GM23338 (cell line): ENCODE results near the gene FILIP1L. TPM values are rescaled to one million over a fixed set of nuclear protein-coding genes. Genes with fewer than 3 reads are reported as not detected.

Source experiments
- ATAC-seq: fragments of 200-7000 bp; cut with Tn5 transposase; 3 replicates; pipeline ENCODE4 v1.9.1; 2020
- DNase-seq: peaks from one replicate; pipeline ENCODE4 v3.0.0-alpha.2; 2015; ENCODE audit warnings: low spot score
- H2AFZ ChIP-seq: fragments of 200-600 bp; sonication (generic); 2 replicates; pipeline ENCODE4 v1.8.0; 2016; ENCODE audit warnings: antibody characterized with exemption, mild to moderate bottlenecking, moderate library complexity
- H3F3A ChIP-seq: fragments of 200-600 bp; sonication (generic); replicated peaks from 2 replicates; pipeline ENCODE4 v1.8.0; 2017; ENCODE audit warnings: antibody characterized with exemption, mixed run types, low read depth
- H3K27ac ChIP-seq: fragments of 200-600 bp; sonication (generic); 2 replicates; pipeline ENCODE4 v1.6.1; 2016; ENCODE audit warnings: low read depth
- H3K27me3 ChIP-seq: fragments of 200-600 bp; sonication (generic); 2 replicates; pipeline ENCODE4 v1.8.0; 2016; ENCODE audit warnings: mild to moderate bottlenecking, mixed run types, moderate library complexity; ENCODE audit not compliant: insufficient read depth
- H3K36me3 ChIP-seq: fragments of 200-600 bp; sonication (generic); 2 replicates; pipeline ENCODE4 v1.8.0; 2016; ENCODE audit warnings: mild to moderate bottlenecking; ENCODE audit not compliant: insufficient read depth
- H3K4me1 ChIP-seq: fragments of 200-600 bp; sonication (generic); 2 replicates; pipeline ENCODE4 v1.8.0; 2016; ENCODE audit warnings: mild to moderate bottlenecking, moderate library complexity; ENCODE audit not compliant: insufficient read depth
- H3K4me2 ChIP-seq: fragments of 200-600 bp; sonication (generic); 2 replicates; pipeline ENCODE4 v1.7.1; 2017; ENCODE audit warnings: mixed run types
- H3K4me3 ChIP-seq: fragments of 200-600 bp; sonication (generic); 2 replicates; pipeline ENCODE4 v1.6.1; 2016; ENCODE audit warnings: mixed run types
- H3K79me2 ChIP-seq: fragments of 200-600 bp; sonication (generic); replicated peaks from 2 replicates; pipeline ENCODE4 v1.8.0; 2017; ENCODE audit warnings: mild to moderate bottlenecking; ENCODE audit not compliant: insufficient read depth
- H3K9me2 ChIP-seq: fragments of 200-600 bp; sonication (generic); 2 replicates; pipeline ENCODE4 v1.8.0; 2017; ENCODE audit not compliant: insufficient read depth
- H4K20me1 ChIP-seq: fragments of 200-600 bp; sonication (generic); replicated peaks from 2 replicates; pipeline ENCODE4 v1.8.0; 2017; ENCODE audit warnings: mild to moderate bottlenecking; ENCODE audit not compliant: insufficient read depth
- H3K27ac Mint-ChIP-seq: 2 replicates; pipeline ENCODE4 v1.8.0; 2020; ENCODE audit warnings: inconsistent platforms, mild to moderate bottlenecking, moderate library complexity, mixed read lengths
- H3K27me3 Mint-ChIP-seq: 3 replicates; pipeline ENCODE4 v1.8.0; 2022; ENCODE audit warnings: low read depth, mild to moderate bottlenecking, moderate library complexity, mixed read lengths, inconsistent platforms; ENCODE audit not compliant: insufficient read depth, poor library complexity
- H3K36me3 Mint-ChIP-seq: 3 replicates; pipeline ENCODE4 v1.8.0; 2021; ENCODE audit warnings: low read depth, mild to moderate bottlenecking, inconsistent platforms, moderate library complexity, mixed read lengths
- H3K4me1 Mint-ChIP-seq: 3 replicates; pipeline ENCODE4 v1.8.0; 2020; ENCODE audit warnings: mild to moderate bottlenecking, inconsistent platforms, mixed read lengths
- H3K4me3 Mint-ChIP-seq: 3 replicates; pipeline ENCODE4 v1.8.0; 2021; ENCODE audit warnings: moderate library complexity, mild to moderate bottlenecking, inconsistent platforms, mixed read lengths
- H3K9me3 Mint-ChIP-seq: 3 replicates; pipeline ENCODE4 v1.8.0; 2020; ENCODE audit warnings: moderate library complexity, mild to moderate bottlenecking, inconsistent platforms, mixed read lengths
- CREB1 ChIP-seq: fragments of 250-450 bp; sonication (Bioruptor Pico); IDR thresholded peaks from 2 replicates; pipeline ENCODE4 v1.5.0; 2020; ENCODE audit warnings: low read depth, mild to moderate bottlenecking, moderate library complexity
- CTCF ChIP-seq, 2 experiments: fragments of 200-600 bp in 1 of 2; sonication (generic) in 1 of 2; conservative IDR thresholded peaks; 2 replicates each; pipeline versions ENCODE4 v1.5.1 to v1.6.1; 2016 to 2017; ENCODE audit warnings: antibody characterized with exemption in 2 of 2, low read depth in 2 of 2, mild to moderate bottlenecking in 2 of 2, moderate library complexity in 1 of 2
- JUNB ChIP-seq: IDR thresholded peaks from one replicate; pipeline ENCODE4 v1.6.1; 2016; ENCODE audit warnings: antibody characterized with exemption; ENCODE audit not compliant: unreplicated experiment
- POLR2AphosphoS5 ChIP-seq: IDR thresholded peaks from 2 replicates; pipeline ENCODE4 v1.6.1; 2016; ENCODE audit warnings: antibody characterized with exemption, low read depth
- ZNF462 ChIP-seq: fragments of 250-450 bp; sonication (Bioruptor Pico); IDR thresholded peaks from 2 replicates; pipeline ENCODE4 v1.5.0; 2020; ENCODE audit warnings: mild to moderate bottlenecking, moderate library complexity
- polyA plus RNA-seq: library from polyadenylated mRNA; unstranded; fragments of >200 nt; fragmentation: Nextera tagmentation; extraction: Ambion mirVana; gene quantifications from 2 replicates; pipeline ENCODE4 v1.2.1, GENCODE V29; 2016
- total RNA-seq: library from RNA; depleted of rRNA; stranded (reverse); fragments of >200 nt; shearing (Covaris generic); gene quantifications from 2 replicates; pipeline ENCODE4 v1.2.3, GENCODE V29; 2014

FILIP1L gene
- total and polyA plus RNA-seq, 2 experiments from 2014 or later, result 1.6 TPM; not detected in 1

- TF ChIP-seq POLR2AphosphoS5 (no peak), CTCF (conservative IDR thresholded peaks at IDR 0.05; ENCODE audit: low read depth in 2 of 2) (no peak), CREB1 (no peak), JUNB (no peak), ZNF462 (CRISPR knock-in tag) (no peak)
- no peaks in the 10 kb centered on the region for H4K20me1 ChIP-seq
- H3K27ac ChIP-seq, result no peak overlapping the region
- no peaks in the 10 kb centered on the region for H3K4me1 ChIP-seq
- Mint-ChIP-seq H3K9me3 (no peaks in the 10 kb centered on the region), H3K27ac (no peak overlapping the region), H3K4me1 (peaks cover 15% of the 10 kb centered on the region; the same call in 2 of the 3 replicates), H3K4me3 (no peak overlapping the region), H3K36me3 (no peaks in the 10 kb centered on the region; the same call in 2 of the 3 replicates), H3K27me3 (peaks cover 1% of the 10 kb centered on the region)
- no peak overlapping the region for H3K4me3 ChIP-seq
- no peaks in the 10 kb centered on the region for H3K79me2 ChIP-seq
- no peaks in the 10 kb centered on the region for H3K27me3 ChIP-seq
- no peaks in the 10 kb centered on the region for H3K36me3 ChIP-seq
- H2AFZ ChIP-seq, result no peak overlapping the region
- H3K4me2 ChIP-seq, result no peak overlapping the region
- no peaks in the 10 kb centered on the region for H3F3A ChIP-seq
- DNase-seq (no peak), ATAC-seq (no peak)
- no peaks in the 10 kb centered on the region for H3K9me2 ChIP-seq
Observed at GRCh38 chr3:100098784-100099070, 15.6 kb downstream of the FILIP1L start.
